HG03039 (cell line): Measurements from ENCODE around the gene QSOX2.

Experiments used
- ATAC-seq: cut with Tn5 transposase; IDR thresholded peaks from one replicate; pipeline ENCODE4 v1.9.1; 2021; ENCODE audit warnings: mild to moderate bottlenecking, moderate library complexity; ENCODE audit not compliant: unreplicated experiment

QSOX2 gene, protein sequence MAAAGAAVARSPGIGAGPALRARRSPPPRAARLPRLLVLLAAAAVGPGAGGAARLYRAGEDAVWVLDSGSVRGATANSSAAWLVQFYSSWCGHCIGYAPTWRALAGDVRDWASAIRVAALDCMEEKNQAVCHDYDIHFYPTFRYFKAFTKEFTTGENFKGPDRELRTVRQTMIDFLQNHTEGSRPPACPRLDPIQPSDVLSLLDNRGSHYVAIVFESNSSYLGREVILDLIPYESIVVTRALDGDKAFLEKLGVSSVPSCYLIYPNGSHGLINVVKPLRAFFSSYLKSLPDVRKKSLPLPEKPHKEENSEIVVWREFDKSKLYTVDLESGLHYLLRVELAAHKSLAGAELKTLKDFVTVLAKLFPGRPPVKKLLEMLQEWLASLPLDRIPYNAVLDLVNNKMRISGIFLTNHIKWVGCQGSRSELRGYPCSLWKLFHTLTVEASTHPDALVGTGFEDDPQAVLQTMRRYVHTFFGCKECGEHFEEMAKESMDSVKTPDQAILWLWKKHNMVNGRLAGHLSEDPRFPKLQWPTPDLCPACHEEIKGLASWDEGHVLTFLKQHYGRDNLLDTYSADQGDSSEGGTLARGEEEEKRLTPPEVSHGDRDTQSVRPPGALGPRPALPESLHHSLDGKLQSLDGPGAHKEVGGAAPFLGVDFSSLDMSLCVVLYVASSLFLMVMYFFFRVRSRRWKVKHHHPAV

GRCh38 chr9:136245219-136246150 lies at the start of gene QSOX2:
QSOX2 (minus strand) TSS chr9:136245812; CDS start chr9:136245803, 9 bp downstream.
- peak; percentile 46 for ATAC-seq

GRCh38 chr9:136295055-136295454 lies 49.4 kb upstream of the QSOX2 start:
- no peak for ATAC-seq

GRCh38 chr9:136294437-136294836 lies 48.8 kb upstream of the QSOX2 start:
- no peak for ATAC-seq

DNA sequence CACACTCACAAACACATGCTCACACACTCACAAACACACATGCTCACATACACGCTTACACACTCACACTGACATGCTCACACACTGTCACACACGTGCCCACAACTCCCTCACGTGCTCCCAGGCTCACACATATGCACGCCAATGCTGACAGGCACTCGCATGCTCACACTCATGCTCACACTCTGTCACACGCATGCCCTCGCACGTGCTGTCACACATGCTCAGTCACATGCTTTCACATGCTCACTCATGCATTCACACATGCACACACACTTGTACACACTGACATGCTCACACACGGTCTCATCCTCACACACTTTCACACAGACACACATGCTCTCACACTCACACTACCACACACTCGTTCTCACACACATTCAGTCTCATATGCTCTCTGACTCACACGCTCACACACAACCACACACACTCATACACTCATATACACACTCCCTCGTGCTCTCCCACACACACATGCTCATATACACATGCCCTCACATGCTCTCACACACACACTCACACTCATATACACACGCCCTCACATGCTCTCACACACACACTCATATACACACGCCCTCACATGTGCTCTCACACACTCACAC lies 48.0 kb upstream of the QSOX2 start:
- ATAC-seq, result no peak

- no peak for ATAC-seq
Measured at GRCh38 chr9:136292591-136293448, 47.2 kb upstream of the QSOX2 start.

- ATAC-seq, result no peak
Measured at GRCh38 chr9:136292026-136292538, 46.5 kb upstream of the QSOX2 start.

DNA sequence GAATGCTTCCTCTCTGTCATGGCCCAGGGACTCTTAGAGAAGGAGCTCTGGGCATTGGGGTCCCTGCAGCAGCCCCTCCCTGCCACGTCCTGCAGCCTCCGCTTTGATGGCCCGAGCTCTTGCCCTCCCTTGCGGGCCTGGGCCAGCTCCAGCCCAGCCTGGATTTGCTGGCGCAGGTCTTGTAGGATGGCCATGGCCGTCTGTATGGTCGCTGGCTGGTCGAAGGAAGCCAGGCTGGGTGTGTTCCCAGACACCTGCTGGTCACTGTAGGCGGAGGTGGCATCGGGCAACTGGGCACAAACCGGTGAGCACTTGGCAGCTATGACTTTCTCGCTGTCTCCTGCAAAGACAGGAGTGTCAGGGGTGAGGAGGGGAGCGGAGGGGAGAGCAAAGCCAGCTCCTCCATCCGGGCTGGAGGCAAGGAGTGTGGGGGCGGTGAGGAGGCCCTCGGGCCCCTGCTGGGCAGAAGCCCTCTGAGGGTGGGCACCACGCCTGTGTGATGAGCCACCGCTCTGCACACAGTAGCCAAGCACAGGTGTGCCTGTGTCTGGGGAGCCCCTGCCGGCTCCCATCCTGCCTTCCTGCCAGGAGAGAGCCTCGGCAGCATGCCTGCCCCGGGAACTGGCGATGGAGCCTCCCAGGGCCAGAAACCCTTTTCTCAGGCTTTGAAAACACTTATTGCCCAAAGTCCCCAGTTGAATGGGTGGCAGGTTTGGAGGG lies 45.9 kb upstream of the QSOX2 start:
- ATAC-seq, result no peak

DNA sequence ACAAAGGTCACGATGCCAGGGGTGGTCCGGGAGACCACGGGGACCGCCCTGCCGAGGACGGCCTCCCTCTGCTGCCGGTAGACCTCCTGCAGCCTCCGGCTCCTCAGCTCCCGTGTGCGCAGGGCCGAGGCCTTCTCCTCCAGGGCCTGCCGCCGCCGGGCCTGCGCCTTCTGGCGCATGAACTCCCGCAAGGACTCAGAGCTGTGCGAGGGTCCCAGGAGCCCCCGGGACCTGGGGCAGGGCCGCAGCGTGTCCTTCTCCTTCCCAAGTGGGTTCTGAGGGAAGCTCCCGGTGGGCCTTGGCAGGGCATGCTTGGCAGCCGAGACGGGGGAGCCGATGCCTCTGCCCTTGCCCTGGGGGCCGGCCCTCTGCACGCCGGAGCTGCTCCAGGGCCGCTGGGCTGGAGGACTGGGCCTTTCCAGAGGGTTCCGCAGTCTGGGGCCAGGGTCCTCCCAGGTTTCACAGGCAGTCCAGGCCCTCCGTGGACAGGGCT lies 44.9 kb upstream of the QSOX2 start:
- ATAC-seq, result no peak

- no peak for ATAC-seq
Measured at GRCh38 chr9:136289651-136290507, 44.3 kb upstream of the QSOX2 start.

- no peak for ATAC-seq
Measured at GRCh38 chr9:136287960-136288753, 42.5 kb upstream of the QSOX2 start.

GRCh38 chr9:136286987-136287379 lies 41.4 kb upstream of the QSOX2 start:
- no peak for ATAC-seq

GRCh38 chr9:136286359-136286986 lies 40.9 kb upstream of the QSOX2 start:
- no peak for ATAC-seq

DNA sequence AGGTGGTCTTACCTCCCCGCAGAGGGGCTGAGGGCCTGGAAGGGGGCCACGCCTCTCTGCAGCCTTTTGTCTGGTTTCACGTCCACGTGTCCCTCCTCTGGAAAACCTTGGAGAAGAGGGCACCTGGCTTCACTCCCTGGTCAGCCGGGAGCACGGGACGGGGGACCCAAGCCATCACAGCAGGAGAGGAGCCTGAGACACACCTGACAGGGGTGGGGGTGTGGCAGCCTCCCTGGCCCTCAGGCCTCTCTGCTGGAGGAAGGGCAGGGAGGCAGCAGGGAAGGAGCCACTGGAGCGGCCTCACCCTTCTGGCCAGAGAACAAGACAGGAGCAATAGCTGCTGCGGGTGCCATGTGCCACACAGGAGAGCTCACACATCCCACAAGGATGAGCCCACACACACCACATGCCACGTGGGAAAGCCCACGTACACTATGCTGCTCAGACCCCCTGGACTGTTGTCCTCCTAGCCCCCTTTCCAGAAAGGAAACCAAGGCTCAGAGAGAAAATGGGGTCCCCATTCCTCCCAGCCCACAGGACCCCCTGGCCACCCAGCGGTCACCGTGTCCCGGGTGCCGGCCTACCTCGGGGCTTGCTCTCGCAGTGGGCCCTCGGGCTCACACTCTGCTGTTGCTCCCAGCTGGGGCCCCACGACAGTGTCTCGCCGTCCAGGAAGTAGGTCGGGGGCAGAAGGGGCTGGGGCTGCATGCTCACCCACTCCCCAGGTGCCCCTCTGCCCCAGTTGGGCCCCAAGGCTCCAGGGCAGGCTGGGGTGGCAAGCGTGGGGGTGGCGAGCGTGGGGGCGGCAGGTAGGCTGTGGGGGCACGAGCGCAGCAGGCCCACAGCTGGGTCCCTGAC lies 40.1 kb upstream of the QSOX2 start:
- no peak for ATAC-seq

DNA sequence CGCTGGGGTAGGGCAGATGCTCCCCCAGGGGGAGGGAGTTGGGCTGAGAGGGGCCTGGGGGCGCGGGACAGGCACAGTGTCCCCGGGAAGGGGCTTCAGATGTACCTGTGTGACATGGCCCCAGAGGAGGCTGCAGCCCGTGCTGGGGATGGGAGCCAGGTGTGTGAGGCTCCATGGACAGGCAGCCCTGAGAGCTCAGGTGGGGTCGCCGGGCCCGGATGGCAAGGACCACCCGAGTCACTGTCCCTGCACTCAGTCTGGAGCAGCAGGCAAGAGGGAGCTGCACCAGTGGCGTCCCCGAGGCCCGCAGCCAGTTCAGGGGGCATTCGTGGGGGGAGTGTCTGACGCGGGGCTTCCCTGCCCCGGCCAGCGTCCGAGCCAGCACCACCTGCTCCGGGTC lies 39.3 kb upstream of the QSOX2 start:
- no peak for ATAC-seq

DNA sequence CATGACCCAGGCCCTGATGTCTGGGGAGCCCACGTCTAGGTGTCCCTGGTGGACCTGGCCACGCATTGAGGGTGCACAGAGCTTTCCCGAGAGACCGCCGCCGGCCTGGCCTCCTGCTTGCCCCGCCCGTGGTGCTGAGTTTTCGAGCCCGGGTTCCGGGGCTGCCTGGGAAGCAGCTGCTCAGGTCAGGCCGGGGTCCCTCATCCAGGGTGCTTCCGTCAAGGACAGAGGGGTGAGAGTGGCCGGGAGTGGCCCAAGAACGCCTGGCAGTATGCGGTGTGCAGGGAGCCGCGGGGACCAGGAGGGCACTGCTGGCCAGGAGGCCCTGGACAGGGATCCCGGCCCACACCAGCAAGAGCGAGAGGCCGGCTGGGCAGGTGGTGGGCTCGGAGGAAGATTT lies 38.7 kb upstream of the QSOX2 start:
- no peak for ATAC-seq
